Measurements from ENCODE around the gene ALAD. TPM values are rescaled to one million over a fixed set of nuclear protein-coding genes. Genes with fewer than 3 reads are reported as not detected.
"Not testable (repeated sequence)": the region's sequence is repeated elsewhere in the genome, so short reads cannot be mapped to it uniquely, and the experiment has no call there.

Gene ALAD
- 10 to 100 TPM; 17.3 to 34.2 (median 17.9) TPM for total RNA-seq

GRCh38 chr9:113401027-113401792 lies at the start of gene ALAD:
TSS of gene ALAD (minus strand) at chr9:113401284. CDS start at chr9:113393559, 7,725 bp downstream.
- peaks cover 0 to 26% (median 15%) of the 10 kb centered on the region in 3 donors for H3K4me1 ChIP-seq
- peak within 1 kb of the TSS; percentile 75 to 88 for H3K4me3 ChIP-seq
- peak within 1 kb of the TSS; percentile 44 to 83 (median 80) for H3K27ac ChIP-seq
- peak; percentile 99 for ATAC-seq
- H3K27me3 ChIP-seq, result no peaks in the 10 kb centered on the region
- no peaks in the 10 kb centered on the region for H3K9me3 ChIP-seq
- H3K36me3 ChIP-seq, result peaks cover 0 to 9% of the 10 kb centered on the region in 2 donors
- TF ChIP-seq CTCF (IDR thresholded peaks at IDR 0.05) (peak in 3 of 4 experiments; percentile 95 to 96 (median 95)), EP300 (IDR thresholded peaks at IDR 0.05) (no peak), POLR2AphosphoS5 (IDR thresholded peaks at IDR 0.05) (peak; percentile 58), POLR2A (IDR thresholded peaks at IDR 0.05) (peak in 1 of 2 donors; percentile 34)
- WGBS, 2 donors (ENCODE audit: low coverage in 1 of 2), result 24% methylated on average over 4 to 5 of the region's 50 CpGs

- TF ChIP-seq POLR2A (IDR thresholded peaks at IDR 0.05) (no peak), POLR2AphosphoS5 (IDR thresholded peaks at IDR 0.05) (no peak)
- Histone ChIP-seq H3K27me3 (no peaks in the 10 kb centered on the region), H3K4me3 (no peak overlapping the region), H3K4me1 (peaks cover 0 to 34% (median 2%) of the 10 kb centered on the region in 3 donors), H3K27ac (no peak overlapping the region), H3K9me3 (no peaks in the 10 kb centered on the region), H3K36me3 (no peaks in the 10 kb centered on the region)
- no peak for ATAC-seq
- WGBS, 2 donors (ENCODE audit: low coverage in 1 of 2), result 50 to 63% methylated on average over 2 of the region's 2 CpGs
These were observed 48.3 kb upstream of the ALAD start for GRCh38 chr9:113449376-113449775.

GRCh38 chr9:113446323-113446740 lies 45.2 kb upstream of the ALAD start:
- WGBS, 2 donors (ENCODE audit: low coverage in 1 of 2), result 42 to 61% methylated on average over 2 to 3 of the region's 3 CpGs
- H3K36me3 ChIP-seq, result no peaks in the 10 kb centered on the region
- H3K9me3 ChIP-seq, result no peaks in the 10 kb centered on the region
- H3K4me1 ChIP-seq, result peaks cover 0 to 28% (median 0%) of the 10 kb centered on the region in 3 donors
- no peaks in the 10 kb centered on the region for H3K27me3 ChIP-seq
- TF ChIP-seq POLR2A (IDR thresholded peaks at IDR 0.05) (no peak), CTCF (IDR thresholded peaks at IDR 0.05) (peak; percentile 55 to 82 (median 74)), POLR2AphosphoS5 (IDR thresholded peaks at IDR 0.05) (no peak), EP300 (IDR thresholded peaks at IDR 0.05) (no peak)
- H3K27ac ChIP-seq, result peak overlapping the region in 3 of 4 donors; percentile 36 to 50 (median 44)
- no peak overlapping the region for H3K4me3 ChIP-seq
- ATAC-seq, result no peak

- no peaks in the 10 kb centered on the region for H3K36me3 ChIP-seq
- WGBS, 2 donors (ENCODE audit: low coverage in 1 of 2), result 79 to 96% methylated on average over 2 of the region's 2 CpGs
- no peaks in the 10 kb centered on the region for H3K27me3 ChIP-seq
- H3K4me1 ChIP-seq, result peaks cover 0 to 22% (median 0%) of the 10 kb centered on the region in 3 donors
- ATAC-seq, result no peak
- TF ChIP-seq POLR2AphosphoS5 (IDR thresholded peaks at IDR 0.05) (no peak), EP300 (IDR thresholded peaks at IDR 0.05) (no peak), CTCF (IDR thresholded peaks at IDR 0.05) (no peak), POLR2A (IDR thresholded peaks at IDR 0.05) (no peak)
- H3K27ac ChIP-seq, result no peak overlapping the region
- H3K9me3 ChIP-seq, result no peaks in the 10 kb centered on the region
- no peak overlapping the region for H3K4me3 ChIP-seq
These were observed 43.7 kb upstream of the ALAD start for GRCh38 chr9:113444736-113445135.

- not testable (repeated sequence) for H3K36me3 ChIP-seq, H3K9me3 ChIP-seq, H3K4me3 ChIP-seq, ATAC-seq, H3K27me3 ChIP-seq, H3K27ac ChIP-seq, H3K4me1 ChIP-seq
- WGBS, 2 donors (ENCODE audit: low coverage in 1 of 2), result 90 to 100% methylated on average over 1 of the region's 1 CpG
These were observed 36.6 kb upstream of the ALAD start for GRCh38 chr9:113437716-113438115.

Data from gastroesophageal sphincter (tissue), 4 donors.